AG10803 (cell line): Measurements from ENCODE around the gene DHRS7C.

ENCODE experiments used
- DNase-seq: peaks from one replicate; pipeline ENCODE4 v3.0.0; 2010; ENCODE audit warnings: low read depth
- H3K4me3 ChIP-seq: 2 replicates; pipeline ENCODE4 v1.5.1; 2011; ENCODE audit warnings: mild to moderate bottlenecking, low read length, control low read depth
- TF ChIP-seq, protein P1 (sequence below): conservative IDR thresholded peaks from 2 replicates; pipeline ENCODE4 v1.5.1; 2011; ENCODE audit warnings: mild to moderate bottlenecking, low read length, control low read depth, inconsistent platforms

DHRS7C gene

DNA sequence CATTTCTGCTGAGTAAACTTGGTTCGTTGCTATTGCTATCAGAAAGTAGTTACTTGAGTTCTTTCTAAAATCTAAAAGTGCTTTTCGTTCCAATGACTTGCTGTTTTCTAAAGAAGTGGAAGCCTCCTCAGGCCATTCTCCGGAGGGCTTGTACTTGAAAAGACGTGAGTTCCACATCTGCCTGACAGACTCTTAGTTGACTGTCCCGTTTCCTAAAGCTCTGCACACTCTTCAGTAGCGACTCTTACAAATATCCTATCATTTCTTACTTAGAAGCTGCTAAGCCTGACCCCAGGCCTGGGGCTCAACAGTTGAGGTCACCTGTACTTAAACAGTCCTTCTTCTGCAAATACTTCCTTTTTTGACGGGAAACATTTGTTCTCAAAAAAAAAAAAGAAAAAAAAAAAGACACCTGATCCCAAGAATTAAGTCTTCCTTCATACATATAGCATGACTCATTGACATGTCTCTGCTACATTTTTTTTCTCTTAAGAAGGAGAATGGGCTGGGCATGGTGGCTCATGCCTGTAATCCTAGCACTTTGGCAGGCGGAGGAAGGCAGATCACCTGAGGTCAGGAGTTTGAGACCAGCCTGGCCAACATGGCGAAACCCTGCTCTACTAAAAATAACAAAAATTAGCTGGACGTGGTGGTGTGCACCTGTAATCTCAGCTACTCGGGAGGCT, 61.5 kb downstream of the DHRS7C start:
- DNase-seq = peak; percentile 6
- TF ChIP-seq, protein P1, sequence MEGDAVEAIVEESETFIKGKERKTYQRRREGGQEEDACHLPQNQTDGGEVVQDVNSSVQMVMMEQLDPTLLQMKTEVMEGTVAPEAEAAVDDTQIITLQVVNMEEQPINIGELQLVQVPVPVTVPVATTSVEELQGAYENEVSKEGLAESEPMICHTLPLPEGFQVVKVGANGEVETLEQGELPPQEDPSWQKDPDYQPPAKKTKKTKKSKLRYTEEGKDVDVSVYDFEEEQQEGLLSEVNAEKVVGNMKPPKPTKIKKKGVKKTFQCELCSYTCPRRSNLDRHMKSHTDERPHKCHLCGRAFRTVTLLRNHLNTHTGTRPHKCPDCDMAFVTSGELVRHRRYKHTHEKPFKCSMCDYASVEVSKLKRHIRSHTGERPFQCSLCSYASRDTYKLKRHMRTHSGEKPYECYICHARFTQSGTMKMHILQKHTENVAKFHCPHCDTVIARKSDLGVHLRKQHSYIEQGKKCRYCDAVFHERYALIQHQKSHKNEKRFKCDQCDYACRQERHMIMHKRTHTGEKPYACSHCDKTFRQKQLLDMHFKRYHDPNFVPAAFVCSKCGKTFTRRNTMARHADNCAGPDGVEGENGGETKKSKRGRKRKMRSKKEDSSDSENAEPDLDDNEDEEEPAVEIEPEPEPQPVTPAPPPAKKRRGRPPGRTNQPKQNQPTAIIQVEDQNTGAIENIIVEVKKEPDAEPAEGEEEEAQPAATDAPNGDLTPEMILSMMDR = no peak

DNA sequence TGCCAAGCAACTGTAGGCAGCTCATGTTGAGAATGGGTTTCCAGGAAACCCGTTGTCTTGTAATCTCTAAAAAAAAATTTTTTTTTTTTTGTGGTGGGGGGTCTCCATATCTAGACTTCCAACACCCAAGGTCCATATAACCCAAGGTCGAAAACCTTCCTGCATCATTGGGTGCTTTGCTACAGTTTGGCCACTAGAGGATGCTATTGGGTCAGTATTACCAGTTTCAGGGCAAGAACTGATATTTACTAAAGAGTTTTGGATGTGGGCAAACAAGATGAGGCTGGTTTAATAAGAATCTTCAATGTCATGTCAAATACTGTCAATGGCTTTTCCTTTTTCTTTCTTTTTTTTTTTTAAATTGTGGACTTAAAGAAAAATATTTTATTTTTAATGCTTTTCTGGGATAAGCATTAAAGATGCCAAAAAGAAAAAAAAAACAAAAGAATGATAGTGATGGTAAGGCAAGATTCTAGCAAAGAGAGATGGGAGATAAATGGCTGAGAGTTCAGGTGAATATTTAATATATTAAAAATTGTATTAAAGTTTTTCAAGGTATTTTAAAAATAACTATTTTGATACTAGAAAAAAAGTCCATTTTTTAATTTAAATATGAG, 62.2 kb downstream of the DHRS7C start:
- peak; percentile 58 for DNase-seq
- H3K4me3 ChIP-seq = no peak overlapping the region
- TF ChIP-seq, protein P1 = peak; percentile 100

More for the DNA sequence above, 61.5 kb downstream of the DHRS7C start:
- H3K4me3 ChIP-seq = no peak overlapping the region

DNA sequence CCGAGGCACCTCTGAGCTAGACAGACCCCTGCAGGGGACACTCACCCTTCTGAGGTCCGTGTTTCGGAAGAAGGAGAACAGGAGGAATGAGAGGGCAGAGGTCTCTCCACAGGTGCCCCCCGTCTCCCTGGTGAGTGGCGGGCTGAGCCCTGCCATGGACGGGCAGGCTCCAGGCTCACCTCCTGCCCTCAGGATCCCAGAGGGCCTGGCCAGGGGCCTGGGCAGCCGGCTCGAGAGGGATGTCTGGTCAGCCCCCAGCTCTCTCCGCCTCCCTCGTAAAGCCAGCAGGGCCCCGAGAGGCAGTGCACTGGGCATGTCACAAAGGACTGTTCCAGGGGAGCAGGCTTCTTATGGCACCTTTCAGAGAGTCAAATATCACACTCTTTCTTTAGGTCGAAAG, 62.8 kb downstream of the DHRS7C start:
- DNase-seq = no peak
- TF ChIP-seq, protein P1 = no peak
- H3K4me3 ChIP-seq = no peak overlapping the region

DNA sequence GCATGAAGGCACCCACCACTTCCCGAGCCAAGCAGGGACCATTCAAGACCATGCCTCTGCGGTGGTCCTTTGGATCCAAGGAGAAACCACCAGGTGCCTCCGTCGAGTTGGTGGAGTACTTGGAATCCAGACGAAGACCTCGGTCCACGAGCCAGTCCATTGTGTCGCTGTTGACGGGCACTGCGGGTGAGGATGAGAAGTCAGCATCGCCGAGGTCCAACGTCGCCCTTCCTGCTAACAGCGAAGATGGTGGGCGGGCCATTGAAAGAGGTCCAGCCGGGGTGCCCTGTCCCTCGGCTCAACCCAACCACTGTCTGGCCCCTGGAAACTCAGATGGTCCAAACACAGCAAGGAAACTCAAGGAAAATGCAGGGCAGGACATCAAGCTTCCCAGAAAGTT, 63.4 kb downstream of the DHRS7C start:
- TF ChIP-seq, protein P1 = no peak
- H3K4me3 ChIP-seq = no peak overlapping the region
- no peak for DNase-seq

DNA sequence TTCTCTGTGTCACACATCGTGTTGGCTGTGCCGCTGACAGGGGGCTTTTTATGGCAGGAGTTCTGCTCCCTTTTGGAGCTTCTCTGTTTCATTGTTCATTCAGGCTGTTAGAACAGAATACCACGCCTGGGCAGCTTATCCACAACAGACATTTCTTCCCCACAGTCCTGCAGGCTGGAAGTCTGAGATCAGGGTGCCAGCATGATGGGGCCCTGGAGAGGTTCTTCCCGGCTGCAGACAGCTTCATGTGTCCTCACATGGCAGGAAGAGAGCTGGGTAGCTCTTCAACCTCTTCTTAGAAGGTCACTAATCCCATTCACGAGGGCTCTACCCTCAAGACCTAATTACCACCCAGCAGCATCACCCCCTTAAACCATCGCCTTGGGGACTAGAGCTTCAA, 65.1 kb downstream of the DHRS7C start:
- no peak for DNase-seq
- H3K4me3 ChIP-seq = no peak overlapping the region
- TF ChIP-seq, protein P1 = no peak

DNA sequence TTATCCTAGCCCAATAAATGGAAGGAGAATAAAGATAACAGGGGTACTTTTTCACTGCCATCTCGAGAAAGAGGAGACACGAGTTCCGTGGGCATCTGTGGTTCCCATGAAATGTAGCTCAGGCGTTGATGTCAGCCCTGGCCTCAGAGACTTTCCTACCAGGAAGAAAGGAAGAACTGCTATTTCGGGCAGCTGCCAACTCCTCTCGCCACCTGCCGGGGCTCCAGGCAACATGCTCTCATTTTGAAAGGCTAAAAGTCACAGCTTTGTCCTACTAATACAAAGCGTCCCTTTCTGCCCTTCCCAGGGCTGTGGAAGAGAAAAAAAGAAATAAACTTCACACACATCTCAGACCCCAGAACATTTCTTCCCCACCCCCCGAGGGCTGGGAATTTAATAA, 65.8 kb downstream of the DHRS7C start:
- TF ChIP-seq, protein P1 = peak; percentile 24; the same call in 1 of the 2 replicates
- DNase-seq = no peak
- H3K4me3 ChIP-seq = no peak overlapping the region
